Mesendoderm (in vitro differentiated cells): ENCODE data around the gene SVIP.

Source experiments
- DNase-seq: peaks from one replicate; pipeline ENCODE4 v3.0.0; 2013
- H2AK5ac ChIP-seq: 2 replicates; pipeline ENCODE4 v1.6.1; 2013; ENCODE audit warnings: low read length, inconsistent platforms
- H2BK120ac ChIP-seq: 2 replicates; pipeline ENCODE4 v1.6.1; 2013; ENCODE audit warnings: low read depth, mild to moderate bottlenecking, low read length, moderate library complexity, mixed read lengths
- H2BK15ac ChIP-seq: replicated peaks from 2 replicates; pipeline ENCODE4 v1.6.1; 2013; ENCODE audit warnings: low read depth, mild to moderate bottlenecking, moderate library complexity
- H2BK5ac ChIP-seq: 2 replicates; pipeline ENCODE4 v1.6.1; 2013; ENCODE audit warnings: low read length, inconsistent platforms
- H3K18ac ChIP-seq: 2 replicates; pipeline ENCODE4 v1.6.1; 2013; ENCODE audit warnings: mild to moderate bottlenecking, low read length, mixed read lengths
- H3K23ac ChIP-seq: one replicate; pipeline ENCODE4 v1.6.1; 2013; ENCODE audit warnings: low read length
- H3K27ac ChIP-seq: 2 replicates; pipeline ENCODE4 v1.5.1; 2013; ENCODE audit warnings: low read depth, mild to moderate bottlenecking, inconsistent platforms, low read length, moderate library complexity
- H3K27me3 ChIP-seq: 2 replicates; pipeline ENCODE4 v1.6.1; 2013; ENCODE audit warnings: low read length, control low read depth, mild to moderate bottlenecking, inconsistent platforms; ENCODE audit not compliant: insufficient read depth, poor library complexity
- H3K36me3 ChIP-seq: 2 replicates; pipeline ENCODE4 v1.6.1; 2013; ENCODE audit warnings: low read length, inconsistent platforms; ENCODE audit not compliant: control insufficient read depth, insufficient read depth
- H3K4ac ChIP-seq: one replicate; pipeline ENCODE4 v1.6.1; 2013; ENCODE audit warnings: low read depth, mild to moderate bottlenecking, low read length, moderate library complexity
- H3K4me1 ChIP-seq: 2 replicates; pipeline ENCODE4 v1.6.1; 2013; ENCODE audit warnings: low read depth, low read length, inconsistent platforms; ENCODE audit not compliant: control insufficient read depth
- H3K4me2 ChIP-seq: 2 replicates; pipeline ENCODE4 v1.6.1; 2013; ENCODE audit warnings: low read length
- H3K4me3 ChIP-seq: 2 replicates; pipeline ENCODE4 v1.5.1; 2013; ENCODE audit warnings: mild to moderate bottlenecking, low read length
- H3K56ac ChIP-seq: one replicate; pipeline ENCODE4 v1.6.1; 2013; ENCODE audit warnings: low read length
- H3K79me1 ChIP-seq: 2 replicates; pipeline ENCODE4 v1.6.1; 2013; ENCODE audit warnings: low read length, inconsistent platforms
- H3K79me2 ChIP-seq: 2 replicates; pipeline ENCODE4 v1.6.1; 2013; ENCODE audit warnings: mild to moderate bottlenecking, low read length; ENCODE audit not compliant: control insufficient read depth, insufficient read depth
- H3K9ac ChIP-seq: 2 replicates; pipeline ENCODE4 v1.6.1; 2013; ENCODE audit warnings: low read length, inconsistent platforms
- H4K5ac ChIP-seq: one replicate; pipeline ENCODE4 v1.6.1; 2013; ENCODE audit warnings: low read length
- H4K8ac ChIP-seq: one replicate; pipeline ENCODE4 v1.6.1; 2013; ENCODE audit warnings: low read depth, mild to moderate bottlenecking, control low read depth, low read length, moderate library complexity
- WGBS: extraction: QIAGEN DNeasy Blood & Tissue Kit; methylation state at CpG from one replicate; pipeline ENCODE4 v1.1.7; 2013; ENCODE audit warnings: low lambda C conversion rate, missing lambda C conversion rate; ENCODE audit not compliant: insufficient coverage; ENCODE audit errors: extremely low coverage; 5-methylcytosine and 5-hydroxymethylcytosine counted together

Gene SVIP

DNA sequence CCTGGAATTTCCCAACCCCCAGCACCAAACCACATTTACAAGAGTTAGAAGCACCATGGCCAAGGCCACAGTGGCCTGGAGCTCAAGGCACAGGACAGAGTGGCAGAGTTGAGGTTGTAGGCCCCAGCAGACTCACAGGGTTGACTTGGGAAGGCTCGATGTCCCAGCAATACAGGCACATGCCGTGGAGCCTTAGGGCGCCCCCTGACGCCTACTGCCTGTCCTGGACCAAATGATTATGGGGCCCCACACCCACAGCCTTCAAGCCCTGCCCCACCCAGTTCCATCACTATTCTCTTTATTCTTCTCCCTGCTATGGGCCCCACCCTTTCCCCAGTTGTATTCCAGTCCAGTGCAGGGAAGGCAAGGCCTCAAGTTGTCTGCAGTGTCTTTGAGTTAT is 30.6 kb upstream of the SVIP start, which contains the start of gene CCDC179:
CCDC179 (minus strand) TSS at position 234 of the 400 bp plus-strand sequence; CDS start at position 181, 53 bp downstream.
- Histone ChIP-seq H3K4me3 (no peak within 1 kb of the TSS), H2BK120ac (no peak within 1 kb of the TSS), H3K9ac (no peak within 1 kb of the TSS), H3K79me1 (no peaks in the 10 kb centered on the region), H3K23ac (no peak within 1 kb of the TSS), H2BK15ac (no peak within 1 kb of the TSS), H2BK5ac (no peak within 1 kb of the TSS), H3K4me1 (no peaks in the 10 kb centered on the region), H4K5ac (no peak within 1 kb of the TSS), H3K27me3 (no peaks in the 10 kb centered on the region), H3K18ac (no peak within 1 kb of the TSS), H3K27ac (no peak within 1 kb of the TSS), H4K8ac (no peak within 1 kb of the TSS), H3K4me2 (no peak within 1 kb of the TSS), H3K4ac (no peak within 1 kb of the TSS), H3K79me2 (no peaks in the 10 kb centered on the region), H2AK5ac (no peak within 1 kb of the TSS), H3K36me3 (no peaks in the 10 kb centered on the region), H3K56ac (no peak within 1 kb of the TSS)
- DNase-seq = no peak
- no CpG with 5 or more reads among the region's 4 CpGs for WGBS

DNA sequence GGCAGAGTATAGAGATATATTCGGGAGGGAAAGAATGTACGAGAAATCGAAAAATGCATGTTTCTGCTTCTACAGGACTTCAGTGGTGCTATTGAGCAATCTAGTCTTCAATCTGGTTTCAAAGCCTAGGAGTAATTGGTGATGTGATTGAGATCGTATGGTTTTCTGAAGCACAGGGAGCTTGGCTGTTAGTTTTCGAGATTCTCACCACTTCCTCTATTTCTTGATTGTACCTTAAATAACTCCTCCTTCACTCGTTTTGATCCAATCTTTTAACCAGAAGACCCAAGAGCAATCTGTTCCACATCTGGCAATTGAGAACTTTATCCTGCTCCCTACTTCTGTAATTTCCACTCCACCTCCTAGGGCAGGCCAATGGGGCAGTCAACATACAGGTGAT is 30.2 kb upstream of the SVIP start:
- Histone ChIP-seq H3K56ac (no peak overlapping the region), H3K27ac (no peak overlapping the region), H3K4me3 (no peak overlapping the region), H3K79me1 (no peaks in the 10 kb centered on the region), H3K9ac (no peak overlapping the region), H3K36me3 (no peaks in the 10 kb centered on the region), H3K27me3 (no peaks in the 10 kb centered on the region), H2AK5ac (no peak overlapping the region), H3K4ac (no peak overlapping the region), H4K8ac (no peak overlapping the region), H3K4me2 (no peak overlapping the region), H3K4me1 (no peaks in the 10 kb centered on the region), H2BK15ac (no peak overlapping the region), H4K5ac (no peak overlapping the region), H2BK120ac (no peak overlapping the region), H3K23ac (no peak overlapping the region), H2BK5ac (no peak overlapping the region), H3K18ac (no peak overlapping the region), H3K79me2 (no peaks in the 10 kb centered on the region)
- WGBS = no CpG with 5 or more reads among the region's 6 CpGs
- no peak for DNase-seq

DNA sequence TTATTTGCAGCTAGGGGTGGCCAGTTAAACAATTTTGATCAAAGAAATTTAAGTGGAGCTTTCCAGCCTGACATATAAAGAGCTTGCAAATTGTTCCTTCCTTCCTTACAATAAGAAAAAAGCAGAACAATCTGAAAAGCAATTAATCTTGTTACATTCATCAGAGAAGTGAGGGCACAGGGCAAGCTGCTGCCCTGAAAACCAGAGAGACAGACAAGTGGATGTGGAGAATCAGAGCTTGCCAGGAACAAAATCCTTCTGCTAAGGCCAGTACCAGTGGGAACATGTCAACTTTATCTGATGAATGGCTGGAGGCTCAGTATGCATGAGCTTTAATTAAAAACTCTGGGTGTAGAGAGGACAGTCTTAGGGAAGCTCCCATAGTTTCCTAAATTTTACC is 21.9 kb upstream of the SVIP start:
- Histone ChIP-seq H3K4me2 (no peak overlapping the region), H3K36me3 (no peaks in the 10 kb centered on the region), H2BK120ac (no peak overlapping the region), H4K8ac (no peak overlapping the region), H3K79me2 (no peaks in the 10 kb centered on the region), H2BK15ac (no peak overlapping the region), H3K18ac (no peak overlapping the region), H3K56ac (no peak overlapping the region), H3K4ac (no peak overlapping the region), H2AK5ac (no peak overlapping the region), H3K27me3 (no peaks in the 10 kb centered on the region), H3K4me3 (no peak overlapping the region), H3K4me1 (no peaks in the 10 kb centered on the region), H2BK5ac (no peak overlapping the region), H3K9ac (no peak overlapping the region), H3K79me1 (no peaks in the 10 kb centered on the region), H3K27ac (no peak overlapping the region), H4K5ac (no peak overlapping the region), H3K23ac (no peak overlapping the region)
- no peak for DNase-seq

DNA sequence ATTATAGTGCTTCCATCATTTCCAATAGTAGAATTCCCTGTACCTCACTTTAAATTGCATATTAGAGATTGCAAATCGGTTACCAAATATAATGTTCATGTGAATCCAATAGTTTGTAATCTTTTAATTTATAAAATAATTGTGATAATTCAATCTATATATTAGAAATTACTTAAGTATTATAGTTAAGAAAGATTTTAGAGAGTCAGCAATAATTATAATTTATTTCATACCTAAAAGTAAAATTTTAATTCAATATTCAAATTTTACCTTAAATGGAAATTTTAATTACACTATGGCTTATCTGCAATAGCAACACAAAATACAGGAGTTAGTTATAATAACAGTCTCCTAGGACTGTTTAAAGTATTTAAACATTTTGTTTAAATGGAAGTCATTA is 17.1 kb upstream of the SVIP start:
- H3K4ac ChIP-seq = no peak overlapping the region
- H3K18ac ChIP-seq = no peak overlapping the region
- no peaks in the 10 kb centered on the region for H3K4me1 ChIP-seq
- H3K23ac ChIP-seq = no peak overlapping the region
- no peak overlapping the region for H3K27ac ChIP-seq
- no peak overlapping the region for H2BK5ac ChIP-seq
- H3K27me3 ChIP-seq = no peaks in the 10 kb centered on the region
- H4K5ac ChIP-seq = no peak overlapping the region
- no CpG with 5 or more reads among the region's 1 CpG for WGBS
- no peak overlapping the region for H3K4me3 ChIP-seq
- H2BK15ac ChIP-seq = no peak overlapping the region
- no peak overlapping the region for H2AK5ac ChIP-seq
- H3K4me2 ChIP-seq = no peak overlapping the region
- H3K79me2 ChIP-seq = no peaks in the 10 kb centered on the region
- no peak overlapping the region for H3K56ac ChIP-seq
- no peak overlapping the region for H3K9ac ChIP-seq
- no peak overlapping the region for H2BK120ac ChIP-seq
- H3K79me1 ChIP-seq = no peaks in the 10 kb centered on the region
- no peak overlapping the region for H4K8ac ChIP-seq
- no peaks in the 10 kb centered on the region for H3K36me3 ChIP-seq
- no peak for DNase-seq

DNA sequence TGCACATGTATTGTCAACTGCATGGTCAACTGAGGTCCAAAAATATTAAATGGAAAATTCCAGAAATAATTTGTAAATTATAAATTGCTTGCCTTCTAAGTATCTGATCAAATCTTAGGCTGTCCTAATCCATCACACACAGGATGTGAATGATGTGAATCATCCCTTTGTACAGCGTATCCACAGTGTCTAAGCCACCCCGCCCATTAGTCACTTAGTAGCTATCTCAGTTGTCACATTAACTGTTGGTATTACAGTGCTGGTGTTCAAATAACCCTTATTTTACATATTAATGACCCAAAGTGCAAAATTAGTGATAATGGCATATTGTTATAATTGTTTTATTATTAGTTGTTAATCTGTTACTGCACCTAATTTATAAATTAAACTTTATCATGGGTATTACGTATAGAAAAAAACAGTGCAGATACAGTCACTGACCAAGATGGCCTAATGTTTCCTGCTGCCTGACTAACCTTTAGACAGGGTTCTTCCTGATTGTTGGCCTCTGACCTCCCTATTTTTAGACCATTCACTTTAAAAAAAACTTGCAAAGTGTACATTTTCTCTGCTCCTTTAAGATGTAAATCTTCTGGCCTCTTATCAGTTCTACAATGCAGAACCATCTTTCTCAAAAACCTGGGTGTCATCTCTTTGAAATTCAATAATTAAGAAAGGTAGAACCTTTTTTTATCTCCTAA is 2.9 kb upstream of the SVIP start:
- no peak overlapping the region for H3K18ac ChIP-seq
- no peak overlapping the region for H3K4ac ChIP-seq
- no peak overlapping the region for H2BK15ac ChIP-seq
- no CpG with 5 or more reads among the region's 3 CpGs for WGBS
- H3K9ac ChIP-seq = no peak overlapping the region
- no peaks in the 10 kb centered on the region for H3K79me1 ChIP-seq
- no peak overlapping the region for H2AK5ac ChIP-seq
- H3K79me2 ChIP-seq = no peaks in the 10 kb centered on the region
- no peak overlapping the region for H4K8ac ChIP-seq
- no peak overlapping the region for H3K4me2 ChIP-seq
- no peak overlapping the region for H4K5ac ChIP-seq
- no peak overlapping the region for H3K27ac ChIP-seq
- H2BK120ac ChIP-seq = no peak overlapping the region
- H3K36me3 ChIP-seq = no peaks in the 10 kb centered on the region
- H3K27me3 ChIP-seq = no peaks in the 10 kb centered on the region
- H2BK5ac ChIP-seq = no peak overlapping the region
- H3K4me1 ChIP-seq = no peaks in the 10 kb centered on the region
- no peak overlapping the region for H3K4me3 ChIP-seq
- H3K23ac ChIP-seq = no peak overlapping the region
- DNase-seq = no peak
- no peak overlapping the region for H3K56ac ChIP-seq

DNA sequence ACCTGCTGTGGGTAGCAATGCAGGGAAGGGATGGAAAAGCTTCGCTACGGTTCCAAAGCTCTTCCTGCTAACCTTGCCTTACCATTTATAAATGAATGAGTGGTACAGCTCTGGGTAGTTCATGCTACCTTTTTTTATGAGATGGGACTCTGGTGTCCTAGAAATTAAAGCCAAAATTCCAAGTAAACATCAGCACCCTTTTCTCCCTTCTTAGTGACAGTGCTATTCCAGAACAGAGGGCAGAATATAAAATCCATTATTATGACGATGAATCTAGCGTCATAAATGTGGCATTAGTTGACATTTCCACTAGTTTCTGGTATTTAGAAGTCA is 447 bp upstream of the SVIP start:
- H4K5ac ChIP-seq = no peak overlapping the region
- no peaks in the 10 kb centered on the region for H3K79me2 ChIP-seq
- no peaks in the 10 kb centered on the region for H3K36me3 ChIP-seq
- no peak overlapping the region for H3K27ac ChIP-seq
- no peak overlapping the region for H2BK120ac ChIP-seq
- H3K23ac ChIP-seq = no peak overlapping the region
- no peak for DNase-seq
- no peaks in the 10 kb centered on the region for H3K79me1 ChIP-seq
- no peak overlapping the region for H3K18ac ChIP-seq
- no peak overlapping the region for H2BK15ac ChIP-seq
- H3K56ac ChIP-seq = no peak overlapping the region
- no peaks in the 10 kb centered on the region for H3K4me1 ChIP-seq
- no peak overlapping the region for H4K8ac ChIP-seq
- no peak overlapping the region for H3K4me3 ChIP-seq
- no peaks in the 10 kb centered on the region for H3K27me3 ChIP-seq
- no peak overlapping the region for H3K4ac ChIP-seq
- H2BK5ac ChIP-seq = no peak overlapping the region
- no CpG with 5 or more reads among the region's 4 CpGs for WGBS
- no peak overlapping the region for H2AK5ac ChIP-seq
- H3K4me2 ChIP-seq = no peak overlapping the region
- no peak overlapping the region for H3K9ac ChIP-seq
